Activated CD4-positive, alpha-beta T cell treated with anti-CD3 and anti-CD28 coated beads, Interleukin-2, amount 50 U/mL, for 16 hours (primary cell): Measurements from ENCODE around the gene NKX2-8.

ENCODE experiments used
- DNase-seq: peaks from one replicate; pipeline ENCODE4 v3.0.0-alpha.2; 2020

The NKX2-8 gene

DNA sequence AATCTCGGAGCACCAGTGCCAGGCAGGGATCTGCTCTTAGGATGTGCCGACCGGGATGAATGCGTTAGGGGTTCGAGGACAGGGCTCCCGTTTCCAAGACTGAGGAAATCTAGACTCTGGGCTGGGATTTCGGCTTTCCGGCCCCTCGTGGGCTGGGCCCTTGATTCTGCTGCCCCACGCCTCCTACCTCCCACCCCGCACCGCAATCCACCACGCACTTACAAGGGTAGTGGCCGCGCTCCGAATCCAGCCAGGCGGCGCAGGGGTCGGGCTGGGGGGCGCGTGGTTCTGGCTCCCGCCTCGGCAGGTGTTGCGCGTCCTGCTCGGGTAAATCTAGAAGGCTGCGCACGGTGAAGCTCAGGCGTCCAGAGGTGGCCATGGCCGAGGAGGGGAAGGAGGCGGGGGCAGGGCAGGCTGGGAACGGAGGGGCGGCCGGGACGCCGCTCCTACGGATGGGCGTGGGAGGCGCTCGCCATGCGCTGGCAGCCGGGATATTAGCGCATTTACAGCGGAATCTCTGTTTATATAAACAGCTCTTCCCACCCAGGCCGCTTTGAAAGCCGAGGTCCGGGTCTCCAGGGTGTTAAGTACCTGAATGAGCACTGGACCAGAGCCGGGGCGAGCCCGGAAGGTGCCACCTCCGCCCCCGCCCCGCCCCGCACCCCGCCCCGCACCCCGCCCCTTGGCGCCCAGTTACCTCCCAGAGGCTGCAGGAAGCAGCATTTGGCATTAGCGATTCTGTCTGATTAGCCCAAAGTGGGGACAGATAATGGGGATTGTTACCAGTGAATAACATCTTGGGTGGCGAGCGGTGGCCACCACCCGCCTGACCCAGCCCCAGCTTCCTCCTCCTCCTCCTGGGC is at the start of gene NKX2-8:
Gene NKX2-8 (minus strand): TSS at position 604 of the 863 bp plus-strand sequence. CDS start 225 bp downstream, at position 379.
- no peak for DNase-seq

DNA sequence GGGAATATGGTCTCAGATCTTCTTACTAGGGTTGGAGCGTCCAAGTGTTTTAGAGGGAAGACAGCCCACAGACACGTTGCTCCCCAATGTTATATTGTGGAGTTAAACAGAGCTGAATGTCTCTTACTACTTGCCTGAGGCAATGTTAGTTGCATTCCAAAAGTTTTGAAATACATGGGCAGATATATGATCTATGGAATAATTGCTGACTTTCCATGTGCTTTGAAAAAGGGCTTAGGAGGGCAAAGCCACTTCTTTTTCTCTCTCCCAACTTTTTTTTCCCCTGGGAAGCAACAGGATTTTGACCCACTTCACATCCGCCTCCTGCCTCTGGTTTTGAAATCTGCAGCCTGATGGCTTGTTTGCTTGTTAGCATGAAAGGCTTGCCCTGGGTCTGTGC is 45.6 kb upstream of the NKX2-8 start:
- no peak for DNase-seq

DNA sequence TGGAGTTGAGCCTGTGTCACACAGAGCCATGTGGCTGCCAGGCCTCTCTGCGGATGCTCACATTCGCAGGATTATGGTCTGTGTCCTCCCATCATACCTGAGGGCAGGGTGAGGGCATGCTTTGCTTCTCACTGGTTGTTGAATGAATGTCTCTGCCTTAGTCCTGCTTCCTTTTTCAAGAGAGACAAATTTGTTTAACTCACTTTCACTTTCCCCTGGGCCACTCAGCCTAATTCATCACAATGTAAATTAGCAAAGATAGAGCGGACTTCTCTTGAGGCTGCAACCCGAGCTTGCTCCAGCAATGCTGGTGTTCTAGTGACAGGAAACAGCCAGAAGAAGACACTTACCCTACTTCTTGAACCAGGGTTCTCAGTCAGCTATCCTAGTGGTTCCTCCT is 43.7 kb upstream of the NKX2-8 start:
- no peak for DNase-seq

DNA sequence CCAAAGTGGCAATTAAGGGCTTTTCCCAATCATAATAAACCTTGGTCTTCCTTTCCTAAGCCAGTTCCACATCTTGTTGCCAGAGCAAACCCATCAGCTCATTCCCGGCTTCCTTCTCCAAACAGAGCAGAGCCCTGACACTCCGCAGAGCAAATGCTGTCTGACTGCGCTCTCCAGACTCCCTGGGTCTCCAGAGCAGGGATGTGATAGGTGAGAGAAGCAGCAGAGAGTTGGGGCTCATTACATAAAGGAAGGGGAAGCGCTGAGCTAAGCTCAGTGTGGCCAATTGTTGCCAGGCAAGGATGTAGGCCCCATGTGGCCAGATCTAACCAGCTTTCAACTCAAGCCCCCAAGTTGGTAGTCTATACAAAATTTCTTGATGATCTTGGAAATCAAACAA is 43.0 kb upstream of the NKX2-8 start:
- DNase-seq: no peak

DNA sequence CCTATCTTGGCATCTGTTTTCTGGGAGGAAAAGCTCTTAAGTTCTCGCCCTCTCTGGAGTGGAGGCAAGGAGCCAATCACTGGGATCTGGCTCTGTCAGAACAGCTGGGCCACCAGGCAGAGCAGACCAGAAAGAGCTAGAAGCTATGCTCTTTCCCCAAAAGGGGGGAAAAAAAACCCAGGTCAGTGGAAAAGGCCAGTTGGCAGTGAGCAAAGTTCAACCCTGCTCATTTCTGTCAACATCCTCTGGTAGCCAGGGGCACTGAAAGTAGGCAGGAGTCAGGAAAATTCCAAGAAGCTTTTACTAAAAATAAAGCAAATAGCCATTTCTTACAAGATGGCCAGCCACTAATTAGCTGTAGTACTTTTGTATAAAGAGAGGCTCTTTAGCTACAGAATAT is 42.6 kb upstream of the NKX2-8 start:
- no peak for DNase-seq

DNA sequence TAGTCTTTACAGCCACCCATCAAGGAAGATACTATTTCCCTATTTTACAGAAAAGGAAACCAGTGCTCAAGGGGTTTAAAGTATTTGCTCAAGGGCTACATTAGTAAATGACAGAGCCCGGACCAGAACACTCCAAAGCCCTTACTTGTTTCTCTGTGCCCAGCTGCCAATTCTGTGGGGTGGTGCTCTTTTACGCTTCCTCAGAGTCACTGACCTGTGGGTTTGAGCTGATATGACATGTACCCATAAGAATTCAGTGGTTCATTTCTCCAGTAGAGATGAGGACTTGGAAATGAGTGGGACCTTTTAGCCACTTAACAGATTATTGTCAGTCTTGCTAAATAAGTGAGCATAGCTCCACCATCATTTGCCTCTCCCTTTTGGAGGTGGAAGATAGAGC is 37.4 kb upstream of the NKX2-8 start:
- DNase-seq: no peak

DNA sequence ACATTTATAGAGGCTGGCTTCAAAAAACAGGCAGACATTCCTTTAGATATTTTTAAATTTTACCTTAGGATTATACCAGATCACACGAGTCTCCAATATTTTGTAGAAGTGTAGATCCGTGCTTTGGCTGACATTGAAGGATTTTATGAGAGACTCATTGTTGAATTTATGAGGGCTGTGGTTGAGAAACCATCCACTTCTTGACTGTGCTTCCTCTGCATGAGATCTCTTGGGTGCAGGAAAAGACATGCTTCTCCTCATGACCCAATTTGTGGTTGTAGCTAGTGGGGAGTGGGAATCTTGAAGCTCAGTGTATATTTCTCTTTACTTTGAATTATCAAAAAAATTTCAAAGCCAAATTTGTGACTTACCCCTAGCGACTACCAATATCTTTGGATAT is 36.7 kb upstream of the NKX2-8 start:
- DNase-seq: no peak

DNA sequence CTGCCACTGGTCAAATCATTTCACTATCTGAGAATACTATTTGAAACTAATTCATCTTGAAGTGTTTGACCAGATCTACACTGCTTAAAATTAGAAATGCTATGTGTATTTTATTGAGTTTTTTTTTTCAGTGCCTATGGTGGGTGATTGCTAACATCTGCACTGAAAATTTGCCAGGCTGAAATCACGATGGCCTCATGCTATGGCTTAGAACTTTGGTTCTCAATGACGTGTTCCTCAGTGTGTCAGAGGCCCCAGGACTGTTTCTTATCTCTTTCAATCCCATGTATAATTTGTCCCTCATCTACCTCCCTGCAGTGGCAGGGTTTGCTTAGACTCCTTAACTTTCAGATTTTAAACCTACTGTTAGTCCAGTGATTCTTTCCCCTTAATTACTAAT is 36.2 kb upstream of the NKX2-8 start:
- DNase-seq: no peak

DNA sequence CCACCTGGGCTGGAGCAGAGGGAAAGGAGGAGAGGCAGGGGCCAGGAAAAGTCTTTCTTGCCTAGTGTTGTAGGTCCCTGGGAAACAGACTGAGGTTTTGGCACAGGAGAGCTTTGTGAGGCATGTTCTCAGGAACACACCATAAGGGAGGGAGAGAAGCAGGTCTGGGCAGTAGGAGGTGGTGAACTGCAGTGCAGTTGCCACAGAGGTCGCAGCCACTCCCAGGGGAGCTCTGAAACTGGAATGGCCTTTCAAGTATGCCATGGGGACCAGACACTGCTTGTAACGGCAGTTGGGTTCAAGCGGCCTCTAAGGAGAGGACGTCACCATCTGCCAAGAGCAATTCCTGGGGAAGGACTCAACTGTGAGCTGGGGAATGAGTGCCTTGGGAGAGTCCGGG is 35.4 kb upstream of the NKX2-8 start:
- no peak for DNase-seq

DNA sequence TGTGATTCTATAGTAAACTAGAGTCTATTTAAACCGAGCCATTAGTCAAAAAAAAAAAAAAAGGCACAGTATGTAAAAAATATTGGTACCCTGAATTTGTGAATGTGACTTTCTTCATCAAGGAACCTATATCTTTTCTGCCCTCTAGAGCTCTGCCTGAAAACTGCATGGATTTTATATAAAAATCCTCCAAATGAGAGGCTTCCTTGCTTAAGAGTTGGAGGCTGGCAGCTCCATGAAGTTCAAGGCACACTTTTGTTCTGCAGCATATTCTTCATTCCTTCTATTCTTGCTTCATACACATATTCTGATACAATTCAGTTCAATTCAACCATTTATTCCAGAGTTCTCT is 23.1 kb upstream of the NKX2-8 start:
- DNase-seq: no peak

DNA sequence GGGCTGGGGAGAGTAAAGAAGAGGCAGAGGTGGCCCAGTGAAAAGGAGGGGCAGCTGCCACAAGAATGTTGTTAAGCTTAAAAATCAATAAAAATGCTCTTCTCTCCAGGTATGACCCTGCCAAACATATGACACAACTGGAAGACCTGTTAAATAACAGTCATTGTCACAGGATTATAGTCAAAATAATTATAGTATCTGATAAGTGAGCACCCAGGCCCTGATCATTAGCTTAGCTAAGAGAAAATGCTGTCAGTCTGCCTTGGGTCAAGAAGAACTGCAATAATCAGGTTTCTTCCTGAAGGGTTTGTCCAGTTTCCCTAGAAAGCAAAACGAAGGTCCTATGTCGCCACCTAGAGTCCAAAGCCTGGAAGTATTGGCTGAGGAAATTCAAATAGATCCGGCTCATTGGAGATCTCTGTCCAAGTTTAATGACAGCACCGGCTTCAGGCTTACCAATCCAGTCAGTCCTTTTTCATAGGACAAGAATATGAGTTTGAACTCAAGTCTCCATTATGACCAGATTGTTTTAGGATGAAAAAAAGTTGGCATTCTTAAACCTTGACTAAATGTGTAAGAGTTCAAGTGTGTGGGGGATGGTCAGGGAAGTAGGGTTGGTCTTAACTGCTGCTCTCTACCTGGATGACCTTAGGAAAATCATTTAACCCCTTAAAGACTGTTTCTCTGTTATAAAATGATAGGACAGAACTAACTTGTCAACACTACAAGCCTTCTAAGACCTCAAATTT is 22.5 kb upstream of the NKX2-8 start:
- DNase-seq: peak; percentile 65

DNA sequence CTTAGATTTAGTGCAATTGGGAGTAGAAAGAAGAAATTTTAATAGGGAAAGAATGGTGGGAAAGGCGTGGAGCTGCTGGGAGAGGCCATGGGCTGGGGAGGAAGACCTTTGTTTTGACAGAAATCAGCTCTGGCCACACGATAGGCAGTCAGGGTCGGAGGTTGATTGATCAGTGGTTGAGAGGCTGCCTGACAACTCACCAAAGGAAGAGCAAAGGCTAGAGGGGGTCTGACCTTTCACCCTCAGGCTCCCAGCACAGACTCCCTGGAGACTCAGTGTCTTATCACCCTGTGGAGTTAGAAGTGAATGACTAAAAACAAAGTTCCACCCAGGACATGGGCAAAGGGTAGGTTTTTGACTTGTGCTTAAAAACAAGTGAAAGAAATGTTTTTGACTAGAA is 18.0 kb upstream of the NKX2-8 start:
- DNase-seq: no peak

DNA sequence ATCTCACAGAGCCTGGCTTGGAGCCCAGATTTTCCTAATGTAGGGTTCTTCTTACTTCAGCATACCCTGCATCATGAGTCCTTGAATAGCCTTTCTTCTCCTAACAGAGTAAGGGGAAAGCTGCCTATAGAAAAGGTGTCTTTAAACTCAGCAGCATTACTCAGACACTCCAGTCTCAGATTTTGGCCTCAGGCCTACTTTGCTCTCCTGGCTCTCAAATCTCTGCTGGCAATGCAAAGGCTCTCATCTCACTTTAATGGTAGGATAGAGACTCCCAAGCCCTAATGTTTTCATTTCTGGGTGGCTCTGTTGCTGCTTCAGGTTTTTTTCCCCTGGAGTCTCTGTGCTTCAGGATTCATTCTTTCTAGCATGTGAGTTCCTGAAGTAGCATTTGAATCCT is 9.1 kb upstream of the NKX2-8 start:
- DNase-seq: no peak

DNA sequence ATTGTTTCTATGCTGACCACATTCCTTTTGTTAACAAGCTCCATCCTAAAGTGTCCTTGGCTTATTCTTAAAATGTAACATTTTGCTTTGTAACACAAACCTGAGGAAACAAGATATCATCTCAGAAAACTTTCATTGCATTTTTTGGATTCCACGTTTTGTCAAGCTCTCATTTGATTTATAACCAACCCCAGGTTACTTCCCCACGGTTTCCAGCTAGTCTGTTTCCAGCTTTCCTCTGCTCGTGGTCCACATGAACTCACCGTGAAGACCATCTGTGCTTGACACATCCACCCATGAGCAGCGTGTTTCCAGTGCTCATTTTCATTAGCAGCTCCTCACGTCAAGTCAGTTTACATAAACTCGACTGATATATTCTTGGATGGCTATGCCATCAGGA is 6.4 kb upstream of the NKX2-8 start:
- DNase-seq: no peak

DNA sequence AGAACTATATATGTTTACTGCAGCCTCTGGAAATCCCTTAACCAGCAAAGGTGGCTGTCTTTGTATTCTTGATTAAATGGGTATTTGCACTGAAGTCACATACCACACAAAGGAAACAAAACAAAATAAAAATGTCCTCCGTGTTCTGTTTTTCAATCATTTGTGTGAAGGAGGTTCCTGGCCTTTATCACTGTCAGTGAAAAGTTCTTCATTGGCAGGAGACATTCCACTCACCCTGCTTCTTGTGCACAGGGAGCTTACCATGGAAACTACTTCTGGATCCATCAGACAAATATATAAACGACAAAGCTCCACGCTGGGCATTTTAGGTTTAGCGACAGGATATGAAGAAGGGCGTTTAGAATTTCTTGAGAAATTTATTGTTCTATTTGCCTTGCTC is 5.7 kb upstream of the NKX2-8 start:
- no peak for DNase-seq

DNA sequence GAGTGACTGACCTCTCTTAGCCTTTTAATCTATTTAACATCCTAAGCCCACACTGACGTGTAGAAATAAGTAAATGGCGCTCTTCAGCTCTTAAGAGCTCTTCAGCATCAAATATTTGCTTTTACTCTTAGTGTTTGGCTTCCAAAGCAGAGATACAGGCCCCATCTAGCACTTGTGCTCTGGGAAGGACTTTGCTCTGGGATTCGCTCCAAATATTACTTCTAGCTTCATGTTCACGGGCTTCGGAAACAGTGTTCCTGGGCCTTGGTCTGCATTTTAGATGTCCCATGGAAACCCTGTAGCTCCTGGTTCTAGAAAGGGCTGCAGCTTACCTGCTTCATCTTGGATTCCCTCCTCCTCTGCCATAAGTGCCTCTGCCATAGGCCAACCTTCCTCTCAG is 2.7 kb upstream of the NKX2-8 start:
- DNase-seq: no peak

DNA sequence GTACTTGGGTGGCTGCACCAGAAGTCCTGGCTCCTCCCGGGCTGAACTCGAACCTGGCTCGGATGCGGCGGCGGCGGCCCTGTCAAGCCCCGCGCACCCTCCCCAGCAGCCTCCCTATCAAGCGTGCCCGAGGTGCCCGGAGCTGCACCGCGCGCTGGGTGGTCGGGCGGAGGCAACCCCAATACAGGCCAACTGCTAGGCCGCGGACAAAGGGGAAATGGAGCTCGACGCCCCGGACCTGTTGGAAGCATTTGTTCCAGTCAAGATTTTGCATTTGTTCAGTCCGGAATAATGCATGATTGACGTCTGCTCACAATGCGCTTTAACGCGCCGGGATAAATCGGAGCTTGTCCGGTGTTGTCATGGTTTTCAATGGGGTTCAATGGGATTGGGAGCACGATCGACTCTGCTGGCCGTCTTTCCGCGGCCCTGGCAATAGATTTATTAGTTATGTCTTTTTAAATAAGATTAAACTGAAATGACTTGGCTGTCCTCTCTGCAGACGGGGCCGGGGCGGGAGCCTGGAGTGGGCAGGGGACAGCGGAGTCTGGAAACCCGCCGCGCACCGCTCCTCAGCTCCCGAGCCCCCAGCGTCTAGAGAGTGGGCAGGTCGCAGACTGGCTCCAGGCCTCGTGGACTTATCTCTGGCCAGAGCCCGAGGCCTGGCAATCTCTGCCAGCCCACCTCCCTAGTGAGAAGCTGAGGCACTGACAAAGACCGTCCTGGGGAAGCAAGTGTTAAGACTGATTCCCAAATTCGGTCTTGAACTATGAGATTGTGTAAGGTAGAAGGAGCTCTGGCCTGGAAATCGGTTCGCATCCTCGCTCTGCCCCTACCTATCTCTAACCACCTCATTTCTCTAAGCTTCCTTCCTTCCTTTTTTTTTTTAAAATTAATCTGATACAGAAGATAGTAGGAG is 1.7 kb upstream of the NKX2-8 start:
- DNase-seq: no peak

DNA sequence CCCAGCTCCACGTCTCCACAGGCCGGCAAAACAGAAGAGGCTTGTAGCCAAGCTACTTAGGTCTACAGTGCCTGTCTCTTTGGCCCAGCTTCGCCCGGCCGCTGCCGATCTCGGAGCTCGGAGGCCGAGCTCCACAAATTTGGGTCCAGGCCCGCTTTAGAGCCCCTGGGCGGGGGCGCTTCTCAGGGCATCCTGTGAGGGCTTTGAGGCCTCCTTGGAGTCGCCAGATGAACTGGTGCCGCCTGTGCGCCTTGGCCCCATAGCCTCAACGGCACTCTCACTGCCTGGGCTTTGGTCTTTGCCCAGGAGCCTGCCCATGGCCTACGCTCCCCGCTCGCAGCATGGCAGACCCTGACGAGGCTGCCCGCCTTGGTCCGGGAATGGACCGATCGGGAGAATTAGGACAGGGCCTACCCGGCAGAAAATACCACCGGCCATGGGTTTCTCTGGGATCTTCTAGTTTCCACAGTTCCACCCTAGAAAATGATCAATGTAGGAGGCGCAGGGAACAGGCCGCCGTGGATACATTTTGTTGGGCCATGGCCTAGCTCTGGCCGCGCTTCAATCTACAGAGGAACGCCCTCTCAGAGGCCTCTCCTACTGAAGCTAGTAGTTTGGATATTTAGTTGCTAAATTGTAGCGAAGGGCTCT is 953 bp upstream of the NKX2-8 start:
- no peak for DNase-seq

DNA sequence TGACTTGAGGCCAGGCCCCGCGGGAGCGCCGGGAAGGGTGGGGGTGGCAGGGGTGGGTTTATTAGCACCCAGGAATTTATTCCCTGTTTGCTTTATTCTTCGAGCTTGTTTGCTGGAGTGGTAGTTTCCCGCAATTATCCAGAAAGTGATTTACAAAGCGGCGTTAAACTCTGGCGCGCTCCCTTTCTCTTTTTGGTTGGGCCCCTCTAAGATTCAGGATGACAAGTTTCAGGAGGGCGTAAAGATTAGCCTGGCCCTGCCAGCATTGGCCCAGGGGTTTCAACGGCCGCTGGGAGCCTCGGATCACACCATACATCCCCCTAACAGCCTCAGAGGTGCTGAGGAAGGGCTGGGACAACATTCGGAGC is 444 bp upstream of the NKX2-8 start:
- DNase-seq: no peak

DNA sequence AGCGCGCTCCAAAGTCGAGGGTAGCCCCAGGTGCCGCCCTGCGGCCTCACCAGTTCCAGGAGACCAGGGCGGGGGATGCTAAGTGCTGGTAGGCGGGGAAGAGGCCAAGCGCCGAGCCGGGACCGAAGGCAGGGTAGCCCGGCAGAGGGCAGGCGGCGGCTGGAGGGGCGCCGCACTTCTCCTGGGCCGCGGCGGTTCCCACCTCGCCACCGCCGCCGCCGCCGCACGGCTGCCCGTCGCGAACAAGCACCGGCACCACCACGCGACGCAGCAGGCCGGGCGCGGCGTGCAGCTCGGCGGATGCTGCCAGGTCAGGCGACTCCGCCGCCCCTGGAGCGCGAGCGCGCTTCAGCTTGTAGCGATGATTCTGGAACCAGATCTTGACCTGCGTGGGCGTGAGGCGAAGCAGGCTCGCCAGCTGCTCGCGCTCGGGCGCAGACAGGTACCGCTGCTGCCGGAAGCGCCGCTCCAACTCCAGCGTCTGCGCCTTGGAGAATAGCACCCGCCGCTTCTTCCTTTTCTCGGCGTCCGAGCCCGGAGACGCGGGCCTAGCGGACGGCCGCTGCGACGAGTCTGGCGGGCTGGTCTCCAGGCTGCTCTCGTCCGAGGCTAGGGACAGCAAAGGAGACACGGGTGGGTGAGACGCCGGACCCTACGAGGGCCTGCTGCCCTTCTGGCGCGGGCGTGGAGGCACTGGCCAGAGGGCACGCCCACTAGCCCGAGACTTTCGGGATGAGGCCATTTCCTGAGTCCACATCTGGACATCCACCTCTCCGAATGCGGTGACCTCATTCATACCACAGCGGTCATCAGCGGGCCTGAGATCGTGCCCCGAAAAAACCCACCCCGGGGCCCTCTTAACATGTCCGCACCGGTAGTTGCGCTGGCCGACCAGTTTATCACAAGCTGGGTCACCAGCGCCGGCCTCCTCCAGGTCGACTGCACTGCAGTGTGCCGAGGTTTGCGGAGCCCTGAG is 1.3 kb downstream of the NKX2-8 start:
- peak; percentile 11 for DNase-seq

DNA sequence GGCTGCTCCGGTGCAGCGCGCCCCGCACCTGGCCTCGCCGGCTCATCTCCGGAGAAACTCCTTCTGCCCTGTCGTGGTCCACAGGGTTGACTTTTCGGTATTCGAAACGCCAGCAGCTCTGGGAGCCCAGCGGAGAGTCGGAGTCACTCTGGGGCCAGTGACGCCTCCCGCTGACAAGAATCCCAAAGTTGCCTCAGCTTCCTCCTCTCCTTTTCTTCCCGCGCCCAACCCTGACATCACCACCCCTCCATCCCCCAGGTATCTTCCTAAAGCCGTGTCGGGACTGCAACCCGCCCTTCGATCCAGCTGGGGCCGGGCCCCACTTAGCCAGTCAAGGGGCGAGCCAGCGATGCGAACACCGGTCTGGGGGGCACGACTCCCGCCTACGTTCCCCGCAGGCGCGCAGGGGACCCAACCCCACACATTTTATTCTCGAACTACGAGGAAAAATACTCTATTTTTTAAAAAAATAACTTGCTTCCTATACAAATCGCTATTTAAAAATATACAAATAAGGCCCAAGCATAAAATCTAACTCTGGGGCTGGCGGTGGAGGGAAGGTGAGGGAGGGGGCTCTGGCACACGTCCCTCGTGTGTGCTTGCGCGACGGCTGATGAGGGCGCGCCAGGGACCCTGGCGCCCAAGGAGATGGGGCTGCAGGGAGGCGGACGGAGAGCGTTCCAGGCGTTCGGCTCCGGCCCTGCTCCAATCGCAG is 2.1 kb downstream of the NKX2-8 start:
- DNase-seq: no peak
